Activated CD8-positive, alpha-beta memory T cell treated with anti-CD3 and anti-CD28 coated beads for 1 hour (primary cell): Measurements from ENCODE around the gene OR4E2.
"Not testable (repeated sequence)": the region's sequence is repeated elsewhere in the genome, so short reads cannot be mapped to it uniquely, and the experiment has no call there.

ENCODE experiments used
- DNase-seq, 2 donors: peaks; one replicate each; pipeline ENCODE4 v3.0.0-alpha.2; 2020; ENCODE audit warnings: low read depth in 1 of 2; ENCODE audit errors: extremely low read depth in 1 of 2

The OR4E2 gene

DNA sequence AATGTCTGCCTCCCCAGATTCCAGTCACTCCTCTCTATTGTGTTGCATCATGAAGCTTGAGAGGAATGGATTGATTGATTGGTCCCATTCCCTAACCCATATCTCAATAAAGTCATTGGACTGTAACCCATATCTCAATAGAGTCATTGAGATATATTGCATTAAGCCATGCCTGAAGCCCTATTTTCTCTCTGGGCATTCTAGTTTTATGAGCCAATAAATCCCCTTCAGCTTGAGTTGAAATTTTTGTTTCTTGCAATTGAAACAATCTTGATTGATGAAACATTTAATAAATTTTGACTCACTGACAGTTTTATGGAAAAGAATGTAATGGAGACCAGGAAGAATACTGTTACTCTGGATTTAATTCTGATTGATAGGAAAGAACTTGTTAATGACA is 40.8 kb downstream of the OR4E2 start:
- no peak for DNase-seq

DNA sequence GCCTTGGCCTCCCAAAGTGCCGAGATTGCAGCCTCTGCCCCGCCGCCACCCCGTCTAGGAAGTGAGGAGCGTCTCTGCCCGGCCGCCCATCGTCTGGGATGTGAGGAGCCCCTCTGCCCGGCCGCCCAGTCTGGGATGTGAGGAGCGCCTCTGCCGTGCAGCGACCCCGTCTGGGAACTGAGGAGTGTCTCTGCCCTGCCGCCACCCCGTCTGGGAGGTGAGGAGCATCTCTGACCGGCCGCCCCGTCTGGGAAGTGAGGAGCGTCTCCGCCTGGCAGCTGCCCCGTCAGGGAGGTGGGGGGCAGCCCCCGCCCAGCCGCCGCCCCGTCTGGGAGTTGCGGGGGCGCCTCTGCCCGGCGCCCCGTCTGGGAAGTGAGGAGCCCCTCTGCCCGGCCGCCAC is 44.0 kb downstream of the OR4E2 start:
- DNase-seq = not testable (repeated sequence)

DNA sequence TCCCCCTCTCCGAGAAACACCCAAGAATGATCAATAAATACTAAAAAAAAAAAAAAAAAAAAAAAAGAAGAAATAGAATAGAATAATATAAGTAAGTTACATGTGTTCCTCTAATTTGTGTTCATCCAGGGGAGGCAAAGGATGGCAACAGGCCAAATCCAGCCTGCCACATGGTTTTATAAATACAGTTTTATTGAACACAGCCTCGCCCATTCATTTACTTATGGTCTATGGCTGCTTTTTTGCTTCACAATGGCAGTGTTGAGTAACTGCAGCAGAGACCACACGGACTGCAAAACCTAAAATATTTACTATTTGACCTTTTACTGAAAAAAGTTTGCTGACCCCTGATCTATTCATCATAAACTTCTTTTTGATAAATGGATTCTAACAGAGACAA is 44.9 kb downstream of the OR4E2 start:
- not testable (repeated sequence) for DNase-seq

DNA sequence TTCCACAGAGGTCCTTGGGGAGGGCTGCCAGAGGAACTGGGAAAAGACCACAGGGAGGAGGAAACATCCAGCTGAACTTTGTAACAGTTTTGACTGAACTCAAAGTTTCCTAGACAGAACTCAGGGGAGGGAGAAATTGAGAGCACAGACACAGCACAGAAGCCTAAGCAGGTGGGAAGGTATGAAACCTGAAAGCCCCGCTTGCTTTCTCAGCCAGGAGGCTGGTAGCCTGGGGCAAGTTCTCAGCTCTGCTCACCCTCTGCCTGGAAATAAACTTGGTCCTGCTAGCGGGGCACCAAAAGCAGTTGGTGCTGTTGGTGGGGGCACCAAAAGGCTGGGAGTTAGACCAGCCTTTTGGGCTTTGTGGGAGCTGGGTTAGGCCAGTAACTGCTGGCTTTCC is 45.9 kb downstream of the OR4E2 start:
- no peak for DNase-seq

DNA sequence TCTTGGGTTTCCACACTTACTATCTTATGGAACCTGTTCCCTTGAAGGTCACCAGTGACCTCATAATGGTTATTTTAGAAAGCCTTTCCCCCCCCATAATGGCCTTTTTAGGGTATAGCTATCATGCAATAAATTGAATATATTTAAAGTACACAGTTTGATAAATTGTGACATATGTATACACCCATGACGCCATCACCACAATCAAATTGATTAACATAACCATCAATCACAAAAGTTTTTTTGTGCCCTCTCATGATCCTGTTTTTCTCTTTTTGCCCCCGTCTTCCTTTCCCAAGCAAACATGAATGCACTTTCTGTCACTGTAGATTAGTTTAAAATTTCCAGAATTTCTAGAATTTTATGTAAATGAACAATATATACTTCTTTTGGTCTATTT is 48.7 kb downstream of the OR4E2 start:
- DNase-seq = no peak

DNA sequence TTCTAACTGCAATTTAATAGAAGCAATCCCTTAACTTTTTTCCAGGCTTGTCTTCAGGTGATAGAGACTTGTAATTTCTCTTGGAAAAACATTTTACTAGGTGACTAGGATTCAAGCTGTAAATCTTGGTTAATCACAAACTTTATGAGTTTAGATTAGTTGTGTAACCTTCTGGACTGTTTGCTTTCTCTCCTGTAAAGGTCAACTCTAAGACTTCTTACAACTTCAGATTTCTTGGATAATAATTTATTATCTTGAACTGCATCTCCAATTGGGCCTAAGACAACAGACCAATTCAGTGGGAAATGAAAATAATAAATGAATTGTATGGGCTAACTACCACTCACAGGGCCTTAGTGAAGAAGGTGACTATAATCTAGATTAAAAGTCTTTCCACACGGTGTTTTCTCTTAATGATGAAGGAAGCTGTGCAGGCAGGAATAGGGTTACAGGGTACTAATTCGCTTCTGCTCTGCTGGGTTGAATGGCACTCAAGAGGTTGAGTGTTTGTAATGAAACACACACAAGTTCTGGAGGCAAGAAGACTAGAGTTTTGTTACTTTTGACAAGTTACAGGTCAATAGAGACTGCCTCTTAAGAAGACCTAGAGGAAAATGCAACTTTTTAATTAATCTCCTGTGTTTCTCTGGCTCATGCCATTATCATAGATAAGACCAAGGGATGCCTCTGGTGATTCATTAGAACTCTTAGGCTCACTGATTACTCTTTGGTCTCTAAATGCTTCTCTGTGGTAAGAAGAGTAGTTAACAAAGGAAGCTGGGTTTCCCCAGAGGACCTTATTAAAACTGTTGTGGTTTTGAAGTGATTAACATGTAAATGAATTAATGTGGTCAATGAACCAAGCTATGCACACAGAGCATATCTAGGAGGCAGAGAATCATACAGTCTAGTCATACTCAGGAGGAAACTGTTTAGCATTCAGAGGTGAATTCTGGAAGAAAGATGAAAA is 50.0 kb downstream of the OR4E2 start:
- no peak for DNase-seq

DNA sequence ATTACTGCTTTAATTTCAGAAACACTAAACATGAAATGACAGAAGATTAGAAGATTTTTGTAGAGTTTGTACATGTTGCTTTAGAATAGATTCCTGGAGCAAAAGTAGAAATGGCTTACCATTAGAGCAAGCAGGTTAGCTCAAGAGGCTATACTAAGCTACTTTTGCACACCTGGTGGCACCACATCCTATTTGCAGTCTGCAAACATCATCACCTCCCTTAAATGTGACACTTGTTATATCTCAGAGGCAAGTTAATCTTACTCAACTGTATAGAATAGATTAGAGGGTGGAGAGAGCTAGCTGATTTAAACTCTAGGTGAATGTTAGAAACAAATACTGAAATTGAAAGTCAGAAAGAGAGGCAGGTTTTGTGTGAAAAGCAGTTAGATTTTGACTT is 50.7 kb downstream of the OR4E2 start:
- DNase-seq = no peak

DNA sequence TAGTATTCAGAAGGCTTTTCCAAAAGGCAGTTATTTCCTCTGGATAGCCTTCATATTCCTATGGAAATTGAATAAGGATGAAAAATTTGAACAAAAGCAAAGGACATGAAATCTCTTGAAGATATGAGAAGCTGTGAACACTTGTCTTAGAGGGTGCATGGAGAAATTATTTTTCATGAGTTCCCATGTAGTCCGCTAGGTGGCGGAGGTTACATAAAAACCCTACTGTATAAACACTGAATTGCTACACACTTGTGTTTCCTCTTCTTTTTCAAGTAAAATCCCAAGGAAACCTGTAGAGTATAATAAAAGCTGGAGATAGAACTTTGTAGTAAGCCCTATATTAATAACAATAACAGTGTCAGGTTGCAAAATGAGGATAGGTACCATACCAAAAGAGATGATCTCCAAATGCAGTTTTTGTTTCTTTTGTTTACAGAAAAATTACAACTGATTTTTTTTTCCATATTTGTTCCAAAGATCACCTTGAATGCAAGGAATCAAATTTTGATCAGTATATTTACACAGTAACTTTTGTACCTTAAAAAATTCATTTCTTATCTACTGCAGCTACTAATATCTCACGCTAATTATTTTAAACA is 57.8 kb downstream of the OR4E2 start:
- no peak for DNase-seq

DNA sequence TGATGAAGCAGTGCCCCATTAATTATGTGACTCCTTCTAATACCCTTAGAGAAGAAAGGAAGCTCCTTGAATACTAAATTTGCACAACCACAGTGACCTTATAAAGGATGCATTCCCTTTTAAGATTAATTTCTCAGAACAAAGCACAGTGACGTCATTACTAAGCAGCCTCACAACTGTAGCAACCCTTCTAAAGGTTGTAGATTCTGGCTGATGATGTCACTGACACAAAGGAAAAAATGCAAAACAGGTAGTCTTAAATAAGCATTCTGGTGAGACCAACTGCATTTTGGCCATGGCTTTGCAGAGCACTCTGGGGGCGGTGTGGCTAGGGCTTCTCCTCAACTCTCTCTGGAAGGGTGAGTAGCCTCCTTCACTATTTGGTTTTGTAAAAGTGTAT is 58.4 kb downstream of the OR4E2 start:
- no peak for DNase-seq

DNA sequence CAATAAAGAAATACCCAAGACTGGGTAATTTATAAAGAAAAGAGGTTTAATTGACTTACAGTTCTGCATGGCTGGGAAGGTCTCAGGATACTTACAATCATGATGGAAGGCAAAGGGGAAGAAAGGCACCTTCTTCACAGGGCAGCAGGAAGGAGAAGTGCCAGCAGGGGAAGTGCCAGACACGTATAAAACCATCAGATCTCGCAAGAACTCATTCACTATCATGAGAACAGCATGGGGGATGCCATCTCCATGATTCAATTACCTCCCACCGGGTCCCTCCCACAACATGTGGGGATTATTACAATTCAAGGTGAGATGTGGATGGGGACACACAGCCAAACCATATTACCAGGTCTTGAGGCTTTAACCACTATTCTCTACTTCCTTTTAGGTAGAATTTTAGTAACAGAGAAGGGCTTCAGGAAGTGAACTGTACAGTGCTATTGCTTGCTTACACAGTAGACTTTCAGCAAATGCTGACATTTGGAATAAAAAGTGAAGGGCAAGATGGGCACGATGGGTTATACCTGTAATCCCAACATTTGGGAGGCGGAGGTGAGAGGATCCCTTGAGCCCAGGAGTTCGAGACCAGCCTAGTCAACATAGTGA is 60.8 kb downstream of the OR4E2 start:
- DNase-seq = no peak
